Fibroblast of pulmonary artery (primary cell): ENCODE measurements around the gene MACROD2.

Source experiments
- DNase-seq: peaks from one replicate; pipeline ENCODE4 v3.0.0-alpha.2; 2010; ENCODE audit warnings: low read depth
- H3K4me3 ChIP-seq: replicated peaks from 2 replicates; pipeline ENCODE4 v1.5.1; 2011; ENCODE audit warnings: low read depth, mild to moderate bottlenecking, control low read depth, low read length, moderate library complexity
- CTCF ChIP-seq: IDR thresholded peaks from 2 replicates; pipeline ENCODE4 v1.5.1; 2011; ENCODE audit warnings: mild to moderate bottlenecking, control low read depth, low read length, inconsistent platforms; ENCODE audit errors: missing control alignments

Gene MACROD2

GRCh38 chr20:14732996-14733395 is 737.7 kb downstream of the MACROD2 start:
- H3K4me3 ChIP-seq: no peak overlapping the region
- DNase-seq: no peak
- TF ChIP-seq CTCF: no peak

DNA sequence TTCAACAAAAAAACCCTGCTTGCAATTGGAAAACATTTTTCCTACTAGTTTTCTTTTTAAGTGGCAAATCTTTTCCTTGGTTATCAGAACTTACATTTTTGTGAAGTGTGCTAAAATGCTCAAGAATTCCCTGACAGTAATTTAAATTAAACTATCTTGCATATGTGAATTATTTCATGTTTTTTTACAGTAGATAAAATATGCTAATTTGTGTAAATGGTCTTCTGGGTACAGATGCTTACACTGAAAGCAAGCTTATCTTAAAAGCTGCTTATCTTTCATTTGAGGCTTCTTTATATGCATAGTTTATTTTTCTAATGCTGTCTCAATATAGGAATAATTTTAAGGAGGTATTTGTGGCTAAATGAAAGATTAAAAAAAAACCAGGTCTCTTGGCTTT is 745.1 kb downstream of the MACROD2 start:
- DNase-seq: no peak
- no peak overlapping the region for H3K4me3 ChIP-seq
- TF ChIP-seq CTCF: no peak

DNA sequence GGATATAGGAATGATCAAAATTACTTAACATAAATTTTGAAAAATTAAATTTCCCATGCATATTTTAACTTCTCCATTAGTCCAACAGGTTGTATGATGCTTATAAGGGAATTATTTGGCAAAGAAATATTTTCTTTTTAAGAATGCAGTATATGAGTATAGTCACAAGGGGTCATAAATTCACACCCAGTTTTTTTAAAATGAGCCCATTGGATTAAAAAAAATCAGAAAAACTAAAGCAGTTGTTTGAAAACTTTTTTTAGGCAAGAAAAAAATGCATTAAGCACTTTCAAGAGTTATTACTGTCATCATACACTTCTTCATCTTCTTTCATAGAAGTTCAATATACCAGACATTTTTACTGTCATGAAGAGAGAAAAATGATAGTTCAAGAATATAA is 746.3 kb downstream of the MACROD2 start:
- no peak overlapping the region for H3K4me3 ChIP-seq
- DNase-seq: no peak
- no peak for TF ChIP-seq CTCF

DNA sequence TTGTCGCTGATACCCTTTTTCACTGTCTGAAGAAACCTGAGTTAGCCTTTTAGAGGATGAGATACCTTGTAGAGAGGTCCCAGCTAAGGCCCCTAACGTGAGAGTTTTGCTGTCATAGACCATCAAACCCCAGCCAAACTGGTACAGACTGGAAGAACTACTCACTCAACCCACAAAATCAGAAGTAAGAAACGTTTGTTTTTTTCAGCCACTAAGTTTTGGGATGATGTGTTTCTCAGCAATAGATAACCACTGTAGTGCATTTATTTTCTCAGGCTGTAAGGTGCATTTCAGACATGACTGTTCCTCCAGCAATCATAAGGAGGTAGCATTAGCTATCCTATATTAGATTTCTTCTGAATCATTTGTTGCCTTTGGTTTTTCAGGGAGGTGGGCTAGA is 749.4 kb downstream of the MACROD2 start:
- DNase-seq: no peak
- H3K4me3 ChIP-seq: no peak overlapping the region
- TF ChIP-seq CTCF: no peak

GRCh38 chr20:14745830-14746229 is 750.5 kb downstream of the MACROD2 start:
- H3K4me3 ChIP-seq: no peak overlapping the region
- DNase-seq: no peak
- no peak for TF ChIP-seq CTCF

DNA sequence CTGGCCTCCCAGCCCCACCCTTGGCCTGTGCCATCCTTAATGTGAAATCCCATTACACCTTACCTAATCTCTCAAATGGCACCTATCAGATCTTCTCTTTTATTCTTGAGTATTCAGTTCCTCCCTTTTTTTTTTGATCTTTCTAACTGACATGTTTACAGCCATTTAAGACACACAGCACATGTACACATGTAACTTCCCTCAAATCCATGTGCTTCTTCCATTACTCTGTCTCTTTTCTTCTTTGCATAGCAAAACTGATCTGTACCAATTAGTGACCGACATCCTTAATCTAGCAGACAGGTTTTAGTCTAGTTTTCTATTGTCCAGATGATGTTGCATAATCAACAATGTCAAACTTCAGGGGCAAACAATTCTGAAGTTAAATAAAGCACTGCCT is 755.9 kb downstream of the MACROD2 start:
- TF ChIP-seq CTCF: no peak
- no peak overlapping the region for H3K4me3 ChIP-seq
- no peak for DNase-seq

DNA sequence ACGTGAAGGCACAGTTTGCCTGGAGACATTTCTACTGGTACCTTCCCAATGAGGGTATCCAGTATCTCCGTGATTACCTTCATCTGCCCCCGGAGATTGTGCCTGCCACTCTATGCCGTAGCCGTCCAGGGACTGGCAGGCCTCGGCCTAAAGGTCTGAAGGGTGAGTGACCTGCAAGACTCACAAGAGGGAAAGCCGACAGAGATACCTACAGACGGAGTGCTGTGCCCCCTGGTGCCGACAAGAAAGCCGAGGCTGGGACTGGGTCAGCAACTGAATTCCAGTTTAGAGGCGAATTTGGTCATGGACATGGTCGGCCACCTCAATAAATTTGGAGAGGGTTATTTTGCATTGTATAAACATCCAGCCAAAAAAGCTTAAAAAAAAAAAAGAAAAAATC is 762.4 kb downstream of the MACROD2 start:
- no peak for DNase-seq
- no peak for TF ChIP-seq CTCF

More for the DNA sequence above, 762.4 kb downstream of the MACROD2 start:
- no peak overlapping the region for H3K4me3 ChIP-seq
